Hindlimb muscle (tissue), 1 donor: ENCODE measurements around the gene PARP9. TPM values are rescaled to one million over a fixed set of nuclear protein-coding genes. Genes with fewer than 3 reads are reported as not detected.
"Not testable (repeated sequence)": the region's sequence is repeated elsewhere in the genome, so short reads cannot be mapped to it uniquely, and the experiment has no call there.

Source experiments
- DNase-seq: peaks from one replicate; pipeline ENCODE4 v3.0.0-alpha.2; 2013
- polyA plus RNA-seq: library from polyadenylated mRNA; unstranded; fragments of 120-200 nt; gene quantifications from one replicate; pipeline ENCODE4 v1.2.1, GENCODE V29; 2013; ENCODE audit not compliant: insufficient read length

PARP9 gene
- polyA plus RNA-seq, 1 donor = 13.7 TPM

- DNase-seq = no peak
Measured at GRCh38 chr3:122516846-122517360, 47.2 kb downstream of the PARP9 start.

- no peak for DNase-seq
Measured at GRCh38 chr3:122515870-122516269, 48.2 kb downstream of the PARP9 start.

GRCh38 chr3:122515020-122515468 is 49.1 kb downstream of the PARP9 start:
- no peak for DNase-seq

GRCh38 chr3:122514123-122515019 is 49.7 kb downstream of the PARP9 start, which contains the start of gene KPNA1:
Gene KPNA1 (minus strand): TSS chr3:122514939. CDS start chr3:122496565, 18,374 bp downstream.
- DNase-seq = peak; percentile 94

- DNase-seq = no peak
Measured at GRCh38 chr3:122513386-122514122, 50.5 kb downstream of the PARP9 start.

GRCh38 chr3:122512284-122512683 is 51.8 kb downstream of the PARP9 start:
- no peak for DNase-seq

GRCh38 chr3:122510878-122511535 is 53.1 kb downstream of the PARP9 start:
- no peak for DNase-seq

GRCh38 chr3:122508944-122509343 is 55.2 kb downstream of the PARP9 start:
- DNase-seq = not testable (repeated sequence)

GRCh38 chr3:122508135-122508914 is 55.8 kb downstream of the PARP9 start:
- DNase-seq = no peak

GRCh38 chr3:122506450-122506849 is 57.6 kb downstream of the PARP9 start:
- DNase-seq = no peak

- DNase-seq = no peak
Measured at GRCh38 chr3:122505676-122506075, 58.4 kb downstream of the PARP9 start.

GRCh38 chr3:122502941-122503340 is 61.2 kb downstream of the PARP9 start:
- DNase-seq = no peak

- DNase-seq = no peak
Measured at GRCh38 chr3:122502139-122502538, 62.0 kb downstream of the PARP9 start.

GRCh38 chr3:122500964-122501363 is 63.1 kb downstream of the PARP9 start:
- DNase-seq = not testable (repeated sequence)

GRCh38 chr3:122498152-122498551 is 65.9 kb downstream of the PARP9 start:
- no peak for DNase-seq

- DNase-seq = no peak
Measured at GRCh38 chr3:122497425-122497824, 66.7 kb downstream of the PARP9 start.

GRCh38 chr3:122496508-122496907 is 67.6 kb downstream of the PARP9 start:
- no peak for DNase-seq

GRCh38 chr3:122493296-122493695 is 70.8 kb downstream of the PARP9 start:
- no peak for DNase-seq

GRCh38 chr3:122488262-122488973 is 75.7 kb downstream of the PARP9 start:
- no peak for DNase-seq

- no peak for DNase-seq
Measured at GRCh38 chr3:122484985-122485384, 79.1 kb downstream of the PARP9 start.

- no peak for DNase-seq
Measured at GRCh38 chr3:122481390-122481789, 82.7 kb downstream of the PARP9 start.
